Measurements from ENCODE around the gene SUSD3. TPM values are rescaled to one million over a fixed set of nuclear protein-coding genes. Genes with fewer than 3 reads are reported as not detected.

SUSD3 gene
- total and polyA plus RNA-seq, 2 of the 8 experiments (the other 6 are each of a cell fraction or from before 2014, with no cell fraction given) = 5.5 to 35.4 TPM

DNA sequence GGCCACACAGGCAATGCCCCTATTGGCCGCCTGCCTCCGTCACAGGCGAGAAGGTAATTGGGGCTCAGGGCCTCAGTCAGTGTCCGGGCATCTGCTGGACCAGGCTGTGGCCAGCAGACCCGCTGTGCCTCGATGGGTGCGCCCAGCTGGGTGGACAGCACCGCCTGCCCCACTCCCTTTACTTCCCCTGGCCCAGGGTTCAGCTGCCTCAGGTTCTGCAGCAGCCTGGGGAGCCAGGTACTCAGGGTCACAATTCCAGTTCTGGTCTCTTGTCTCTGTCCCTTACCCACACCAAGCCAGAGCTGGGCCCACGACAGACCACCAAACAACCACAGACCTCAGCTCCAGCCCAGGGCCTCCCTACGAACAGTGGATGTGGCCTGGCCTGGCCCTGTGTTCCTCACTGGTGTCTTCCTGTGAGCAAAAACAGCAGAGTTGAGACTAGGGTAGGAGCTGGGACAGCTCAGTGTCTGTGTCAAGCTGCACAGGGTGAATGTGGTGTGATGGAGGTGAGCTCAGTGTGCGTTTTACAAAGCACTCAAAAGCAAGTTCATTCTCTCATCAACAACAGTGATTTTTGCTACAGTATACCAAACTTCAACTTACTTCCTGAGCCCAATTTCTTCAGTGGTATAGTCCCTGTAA, 33.4 kb upstream of the SUSD3 start (continued):
- no peak for TF ChIP-seq JUN (IDR thresholded peaks at IDR 0.05; ENCODE audit: low read depth, low read length)
- no peak for TF ChIP-seq RNF2 (IDR thresholded peaks at IDR 0.05; ENCODE audit: borderline replicate concordance, low read depth, low read length, missing control alignments, poor library complexity, severe bottlenecking)
- TF ChIP-seq RFX5 (IDR thresholded peaks at IDR 0.05; ENCODE audit: borderline replicate concordance, low read depth, low read length) = no peak
- TF ChIP-seq FOSL1 (IDR thresholded peaks at IDR 0.05; ENCODE audit: insufficient read depth, low read depth, low read length) = no peak

Data from H1 (cell line).